ENCODE data around the gene RNF227. TPM values are rescaled to one million over a fixed set of nuclear protein-coding genes. Genes with fewer than 3 reads are reported as not detected.
A peak's percentile ranks its signal among the peaks of the same experiment; 100 is the strongest.
"Not testable (repeated sequence)": the region's sequence is repeated elsewhere in the genome, so short reads cannot be mapped to it uniquely, and the experiment has no call there.

RNF227 gene
- total RNA-seq, 4 donors from 2014 or later: under 0.01 to 9.8 (median 5.3) TPM

GRCh38 chr17:7875804-7876370 lies 40.2 kb downstream of the RNF227 start:
- intact Hi-C loops (cut with DNase I; ENCODE audit: low total_unique reads): no loop called here
- H3K4me3 ChIP-seq: no peak overlapping the region
- H3K9me3 ChIP-seq: no peaks in the 10 kb centered on the region
- TF ChIP-seq POLR2A (IDR thresholded peaks at IDR 0.05): no peak
- TF ChIP-seq CTCF (IDR thresholded peaks at IDR 0.05): no peak
- H3K27ac ChIP-seq: no peak overlapping the region
- H3K36me3 ChIP-seq: no peaks in the 10 kb centered on the region
- DNase-seq: no peak
- no peaks in the 10 kb centered on the region for H3K4me1 ChIP-seq
- no peaks in the 10 kb centered on the region for H3K27me3 ChIP-seq

DNA sequence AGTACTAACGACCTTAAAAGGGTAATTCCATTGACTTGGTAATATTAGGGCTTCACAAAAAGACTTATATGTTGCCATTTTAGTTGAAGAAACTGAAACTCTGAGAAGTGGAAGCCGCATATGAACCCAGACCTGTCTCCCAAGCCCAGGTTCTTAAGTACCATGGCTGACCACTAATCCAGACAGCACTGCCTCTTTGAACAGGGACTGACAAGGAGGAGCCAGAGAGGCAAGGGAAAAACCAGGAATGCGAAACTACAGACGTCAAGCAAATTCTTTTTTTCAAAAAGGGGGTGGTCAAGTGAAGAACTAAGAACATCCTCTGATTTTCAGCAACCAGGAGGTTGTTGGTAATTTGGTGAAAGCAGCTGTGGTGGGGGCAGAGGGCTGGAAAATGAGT lies 43.0 kb downstream of the RNF227 start:
- Histone ChIP-seq H3K27me3 (no peaks in the 10 kb centered on the region), H3K4me1 (no peaks in the 10 kb centered on the region), H3K4me3 (no peak overlapping the region), H3K36me3 (no peaks in the 10 kb centered on the region), H3K27ac (no peak overlapping the region), H3K9me3 (no peaks in the 10 kb centered on the region)
- no peak for DNase-seq
- intact Hi-C loops (cut with DNase I; ENCODE audit: low total_unique reads): no loop called here
- TF ChIP-seq POLR2A (IDR thresholded peaks at IDR 0.05) (no peak), CTCF (IDR thresholded peaks at IDR 0.05) (no peak)

GRCh38 chr17:7867881-7868329 lies 48.2 kb downstream of the RNF227 start:
- no peaks in the 10 kb centered on the region for H3K4me1 ChIP-seq
- no peak for DNase-seq
- intact Hi-C loops (cut with DNase I; ENCODE audit: low total_unique reads): loop anchor here (10.0 kb wide), 1 partner anchor 117 kb away; no protein-coding TSS in a partner anchor
- no peak overlapping the region for H3K27ac ChIP-seq
- H3K36me3 ChIP-seq: no peaks in the 10 kb centered on the region
- H3K4me3 ChIP-seq: no peak overlapping the region
- H3K9me3 ChIP-seq: no peaks in the 10 kb centered on the region
- TF ChIP-seq CTCF (IDR thresholded peaks at IDR 0.05): no peak
- no peak for TF ChIP-seq POLR2A (IDR thresholded peaks at IDR 0.05)
- H3K27me3 ChIP-seq: no peaks in the 10 kb centered on the region

DNA sequence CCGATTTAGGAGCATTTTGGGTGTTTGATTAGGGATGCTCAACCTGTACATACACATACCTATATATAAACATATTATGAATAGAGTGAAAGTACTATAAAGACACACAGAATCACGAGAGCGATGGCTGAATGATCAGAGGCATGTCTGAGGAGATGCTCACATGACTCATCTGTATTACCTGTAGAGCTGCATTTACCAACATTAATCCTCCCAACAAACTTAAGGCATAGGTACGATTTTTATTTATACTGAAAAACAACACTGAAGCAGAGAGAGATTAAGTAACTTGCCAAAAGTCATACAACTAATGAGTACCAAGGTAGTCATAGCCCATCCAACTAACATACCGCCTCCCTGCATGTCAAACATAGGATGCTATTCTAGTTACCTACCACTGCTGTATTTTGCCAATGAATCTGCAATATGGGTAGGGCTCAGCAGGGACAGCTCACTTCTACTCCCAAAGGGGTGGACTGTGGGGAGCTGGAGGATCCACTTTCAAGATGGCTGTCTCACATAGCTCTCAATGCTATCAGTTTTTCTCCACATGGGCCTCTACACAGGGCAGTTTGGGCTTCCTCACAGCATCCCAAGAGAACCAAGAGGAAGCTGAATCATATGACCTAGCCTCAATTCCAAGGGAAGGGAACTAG lies 51.0 kb downstream of the RNF227 start:
- H3K9me3 ChIP-seq: no peaks in the 10 kb centered on the region
- H3K27me3 ChIP-seq: no peaks in the 10 kb centered on the region
- H3K27ac ChIP-seq: no peak overlapping the region
- H3K4me1 ChIP-seq: no peaks in the 10 kb centered on the region
- TF ChIP-seq POLR2A (IDR thresholded peaks at IDR 0.05) (no peak), CTCF (IDR thresholded peaks at IDR 0.05) (no peak)
- no peaks in the 10 kb centered on the region for H3K36me3 ChIP-seq
- no peak for DNase-seq
- intact Hi-C loops (cut with DNase I; ENCODE audit: low total_unique reads): loop anchor here (10.0 kb wide), 1 partner anchor 120 kb away; no protein-coding TSS in a partner anchor
- no peak overlapping the region for H3K4me3 ChIP-seq

DNA sequence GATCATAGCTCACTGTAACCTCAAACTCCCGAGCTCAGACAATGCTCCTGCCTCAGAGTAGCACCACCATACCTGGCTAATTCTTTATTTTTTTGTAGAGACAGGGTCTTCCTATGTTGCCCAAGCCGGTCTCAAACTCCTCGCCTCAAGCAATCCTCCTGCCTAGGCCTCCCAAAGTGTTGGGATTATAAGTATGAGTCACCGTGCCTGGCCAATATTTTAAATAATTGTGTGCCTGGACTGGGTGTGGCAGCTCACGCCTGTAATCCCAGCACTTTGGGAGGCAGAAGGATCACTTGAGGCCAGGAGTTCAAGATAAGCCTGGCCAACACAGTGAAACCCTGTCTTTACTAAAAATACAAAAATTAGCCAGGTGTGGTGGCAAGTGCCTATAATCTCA lies 51.7 kb downstream of the RNF227 start:
- intact Hi-C loops (cut with DNase I; ENCODE audit: low total_unique reads): loop anchor here (10.0 kb wide), 1 partner anchor 120 kb away; no protein-coding TSS in a partner anchor
- H3K27me3 ChIP-seq, H3K4me1 ChIP-seq: not testable (repeated sequence)

More for the DNA sequence above, 51.7 kb downstream of the RNF227 start:
- not testable (repeated sequence) for H3K9me3 ChIP-seq, H3K4me3 ChIP-seq, DNase-seq, H3K36me3 ChIP-seq, H3K27ac ChIP-seq

Small RNAs within 50 kb of the gene (small RNA-seq; reads per million reads assigned to genes)
- 70.1 reads per million, percentile 93 among the genes with 10 or more reads in this experiment for gene SCARNA21

Other genes starting within 250 kb of the RNF227 start
- gene TP53, start 228.8 kb downstream of the RNF227 start, total RNA-seq: 10 to 100 TPM in 3 of 4 donors, 1 to 10 TPM in 1; 5.9 to 58.3 (median 30.7) TPM
- 1 to 10 TPM; 1.0 to 8.8 (median 6.2) TPM for gene WRAP53, start 227.8 kb downstream of the RNF227 start, total RNA-seq
- 10 to 100 TPM in 2 of 4 donors, under 1 TPM in 2; 0.26 to 13.1 (median 5.6) TPM for gene EFNB3, start 211.1 kb downstream of the RNF227 start, total RNA-seq
- gene DNAH2, start 198.5 kb downstream of the RNF227 start, total RNA-seq: 1 to 10 TPM in 1 of 4 donors, under 1 TPM in 3; under 0.01 to 1.4 (median 0.48) TPM
- 10 to 100 TPM in 1 of 4 donors, 1 to 10 TPM in 3; 2.6 to 47.9 (median 4.4) TPM for gene KDM6B, start 82.1 kb downstream of the RNF227 start, total RNA-seq
- gene TMEM88, start 61.2 kb downstream of the RNF227 start, total RNA-seq: 10 to 100 TPM in 3 of 4 donors, 1 to 10 TPM in 1; 7.3 to 68.1 (median 28.1) TPM
- 10 to 100 TPM in 3 of 4 donors, 1 to 10 TPM in 1; 3.6 to 94.7 (median 48.1) TPM for gene NAA38, start 58.7 kb downstream of the RNF227 start, total RNA-seq
- 10 to 100 TPM in 3 of 4 donors, 1 to 10 TPM in 1; 3.1 to 17.6 (median 16.2) TPM for gene CYB5D1, start 58.3 kb downstream of the RNF227 start, total RNA-seq
- gene CHD3, start 27.5 kb downstream of the RNF227 start, total RNA-seq: 100 to 1,000 TPM in 3 of 4 donors, 10 to 100 TPM in 1; 81.0 to 165 (median 133) TPM
- 10 to 100 TPM in 2 of 4 donors, 1 to 10 TPM in 1, not detected in 1; 3.4 to 32.7 (median 19.5) TPM for gene KCNAB3, start 13.6 kb upstream of the RNF227 start, total RNA-seq
- 10 to 100 TPM; 24.1 to 67.5 (median 27.8) TPM for gene TRAPPC1, start 15.7 kb upstream of the RNF227 start, total RNA-seq
- 10 to 100 TPM in 3 of 4 donors, 1 to 10 TPM in 1; 7.1 to 58.5 (median 26.1) TPM for gene CNTROB, start 15.9 kb upstream of the RNF227 start, total RNA-seq
- under 1 TPM in 1 of 4 donors, not detected in 3; 0.14 TPM for gene GUCY2D, start 86.3 kb upstream of the RNF227 start, total RNA-seq
- gene ALOX15B, start 122.8 kb upstream of the RNF227 start, total RNA-seq: 1 to 10 TPM in 1 of 4 donors, under 1 TPM in 2, not detected in 1; 0.14 to 1.5 (median 0.24) TPM
- not detected for gene ALOX12B, start 171.4 kb upstream of the RNF227 start, total RNA-seq
- gene ALOXE3, start 202.2 kb upstream of the RNF227 start, total RNA-seq: under 1 TPM in 1 of 4 donors, not detected in 3; 0.26 TPM
- under 1 TPM in 1 of 4 donors, not detected in 3; 0.61 TPM for gene HES7, start 207.8 kb upstream of the RNF227 start, total RNA-seq
- gene PER1, start 236.1 kb upstream of the RNF227 start, total RNA-seq: 100 to 1,000 TPM in 3 of 4 donors, 10 to 100 TPM in 1; 20.0 to 396 (median 163) TPM
- 100 to 1,000 TPM in 1 of 4 donors, 10 to 100 TPM in 2, 1 to 10 TPM in 1; 6.7 to 150 (median 14.1) TPM for gene VAMP2, start 246.7 kb upstream of the RNF227 start, total RNA-seq

Data from uterus (tissue), 4 donors.